ENCODE data around the gene ZBTB5. TPM values are rescaled to one million over a fixed set of nuclear protein-coding genes. Genes with fewer than 3 reads are reported as not detected.

Gene ZBTB5
- total and polyA plus RNA-seq, 2 experiments from 2014 or later = 1.8 to 8.3 TPM

DNA sequence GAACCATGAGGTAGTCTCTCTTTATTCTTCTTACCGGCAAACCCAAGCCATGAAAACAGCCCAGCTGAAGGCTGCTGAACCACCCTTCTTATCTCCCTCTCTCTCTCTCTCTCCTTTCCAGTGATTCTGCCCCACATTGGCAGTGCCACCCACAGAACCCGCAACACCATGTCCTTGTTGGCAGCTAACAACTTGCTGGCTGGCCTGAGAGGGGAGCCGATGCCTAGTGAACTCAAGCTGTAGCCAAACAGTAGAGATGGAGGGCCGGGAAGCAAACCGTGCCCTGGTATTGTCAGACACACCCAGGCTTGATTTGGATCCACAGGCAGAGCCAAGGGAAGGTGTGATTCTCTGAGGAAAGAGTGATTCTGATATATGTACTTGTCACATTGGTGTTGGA lies 28.7 kb downstream of the ZBTB5 start:
- H3F3A ChIP-seq (ENCODE audit: insufficient read depth) = peaks cover 14% of the 10 kb centered on the region; the same call in 1 of the 2 replicates
- H4K20me1 ChIP-seq (ENCODE audit: insufficient read depth) = no peaks in the 10 kb centered on the region
- in situ Hi-C loops (cut with MboI) = no loop called here
- no peak overlapping the region for H3K9ac ChIP-seq
- H3K27ac ChIP-seq = no peak overlapping the region
- no peaks in the 10 kb centered on the region for H3K4me1 ChIP-seq (ENCODE audit: insufficient read depth)
- no peak overlapping the region for H2AFZ ChIP-seq
- DNase-seq = no peak
- H3K4me2 ChIP-seq (ENCODE audit: unreplicated experiment) = no peak overlapping the region
- no peaks in the 10 kb centered on the region for H3K9me3 ChIP-seq (ENCODE audit: low read depth)
- H3K4me3 ChIP-seq = no peak overlapping the region
- H3K79me2 ChIP-seq (ENCODE audit: insufficient read depth) = peaks cover 46% of the 10 kb centered on the region
- peaks cover 53% of the 10 kb centered on the region for H3K36me3 ChIP-seq (ENCODE audit: low read depth)
- H3K27me3 ChIP-seq (replicated peaks; ENCODE audit: insufficient read depth) = no peaks in the 10 kb centered on the region
- H3K9me2 ChIP-seq (ENCODE audit: insufficient read depth) = no peaks in the 10 kb centered on the region
- 77 to 82% methylated on average over 5 of the region's 5 CpGs for WGBS, 2 experiments (ENCODE audit: low coverage in 1 of 2, low lambda C conversion rate in 2 of 2, missing lambda C conversion rate in 2 of 2)
- TF ChIP-seq EZH2phosphoT487 (IDR thresholded peaks at IDR 0.05; ENCODE audit: insufficient read depth, low read depth) (no peak), EZH2 (IDR thresholded peaks at IDR 0.05; ENCODE audit: insufficient read depth, poor library complexity, severe bottlenecking) (no peak)

DNA sequence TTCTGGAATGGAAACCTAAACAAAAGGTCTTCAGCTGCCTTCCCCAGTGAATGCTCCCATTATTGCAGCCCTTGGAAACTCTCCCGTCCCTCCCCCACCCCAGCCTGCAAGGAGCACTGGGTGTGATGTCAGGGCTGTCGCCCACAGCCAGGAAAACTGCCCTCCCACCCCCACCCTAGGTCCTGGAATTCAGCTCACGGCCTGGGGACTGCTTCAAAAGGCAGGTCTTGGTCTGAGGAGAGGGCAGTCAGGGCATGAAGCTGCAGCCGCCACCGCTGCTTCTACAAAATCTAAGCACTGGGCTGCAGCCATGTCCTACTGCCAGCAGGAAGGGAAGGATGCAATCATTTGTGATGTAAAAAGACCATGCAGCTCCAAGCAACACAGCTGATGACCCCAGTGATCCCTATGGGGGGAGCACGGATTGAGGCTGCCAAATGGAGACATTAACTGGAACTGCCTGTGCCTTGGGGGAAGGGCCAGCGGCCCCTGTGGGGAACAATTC lies 31.3 kb downstream of the ZBTB5 start:
- Histone ChIP-seq H3K27me3 (replicated peaks; ENCODE audit: insufficient read depth) (no peaks in the 10 kb centered on the region), H3K9me2 (ENCODE audit: insufficient read depth) (no peaks in the 10 kb centered on the region), H4K20me1 (ENCODE audit: insufficient read depth) (no peaks in the 10 kb centered on the region), H3K4me1 (ENCODE audit: insufficient read depth) (no peaks in the 10 kb centered on the region), H3K9ac (no peak overlapping the region), H3K9me3 (ENCODE audit: low read depth) (no peaks in the 10 kb centered on the region), H3K4me3 (no peak overlapping the region), H3K27ac (no peak overlapping the region), H3K4me2 (ENCODE audit: unreplicated experiment) (no peak overlapping the region), H3F3A (ENCODE audit: insufficient read depth) (0 out of 2 replicates have a peak, but pooled peaks cover 3% of the 10 kb centered on the region), H3K79me2 (ENCODE audit: insufficient read depth) (peaks cover 31% of the 10 kb centered on the region), H2AFZ (no peak overlapping the region), H3K36me3 (ENCODE audit: low read depth) (peaks cover 34% of the 10 kb centered on the region)
- no peak for TF ChIP-seq EZH2 (IDR thresholded peaks at IDR 0.05; ENCODE audit: insufficient read depth, poor library complexity, severe bottlenecking)
- WGBS, 2 experiments (ENCODE audit: low coverage in 1 of 2, low lambda C conversion rate in 2 of 2, missing lambda C conversion rate in 2 of 2) = 77 to 80% methylated on average over 4 to 7 of the region's 7 CpGs
- in situ Hi-C loops (cut with MboI) = no loop called here
- no peak for DNase-seq

DNA sequence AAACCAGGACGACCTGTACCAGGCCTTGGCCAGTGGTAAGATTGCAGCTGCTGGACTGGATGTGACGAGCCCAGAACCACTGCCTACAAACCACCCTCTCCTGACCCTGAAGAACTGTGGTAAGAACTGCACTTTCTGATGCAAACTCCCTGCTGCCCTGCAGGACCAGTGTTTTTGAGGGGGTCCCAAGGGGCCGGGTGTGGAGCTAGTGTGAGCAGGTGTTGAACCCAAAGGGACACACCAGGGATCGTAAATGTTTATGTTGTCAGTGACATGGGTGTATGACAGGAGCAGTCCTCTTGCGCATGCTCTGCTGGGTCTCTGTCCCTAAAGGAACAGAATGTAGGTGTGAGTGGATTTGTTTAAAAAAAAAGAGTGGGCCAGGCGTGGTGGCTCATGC lies 33.2 kb downstream of the ZBTB5 start:
- Histone ChIP-seq H3K27ac (no peak overlapping the region), H3K4me3 (no peak overlapping the region), H3K9ac (no peak overlapping the region), H3K4me2 (ENCODE audit: unreplicated experiment) (no peak overlapping the region), H3K9me2 (ENCODE audit: insufficient read depth) (no peaks in the 10 kb centered on the region), H3K27me3 (replicated peaks; ENCODE audit: insufficient read depth) (no peaks in the 10 kb centered on the region), H3K79me2 (ENCODE audit: insufficient read depth) (peaks cover 13% of the 10 kb centered on the region), H3K9me3 (ENCODE audit: low read depth) (no peaks in the 10 kb centered on the region), H4K20me1 (ENCODE audit: insufficient read depth) (no peaks in the 10 kb centered on the region), H3F3A (ENCODE audit: insufficient read depth) (no peaks in the 10 kb centered on the region), H2AFZ (no peak overlapping the region), H3K36me3 (ENCODE audit: low read depth) (peaks cover 21% of the 10 kb centered on the region; the same call in 1 of the 2 replicates), H3K4me1 (ENCODE audit: insufficient read depth) (no peaks in the 10 kb centered on the region)
- 87 to 92% methylated on average over 6 of the region's 6 CpGs for WGBS, 2 experiments (ENCODE audit: low coverage in 1 of 2, low lambda C conversion rate in 2 of 2, missing lambda C conversion rate in 2 of 2)
- DNase-seq = no peak
- TF ChIP-seq EZH2phosphoT487 (IDR thresholded peaks at IDR 0.05; ENCODE audit: insufficient read depth, low read depth) = no peak
- TF ChIP-seq EZH2 (IDR thresholded peaks at IDR 0.05; ENCODE audit: insufficient read depth, poor library complexity, severe bottlenecking) = no peak
- in situ Hi-C loops (cut with MboI) = no loop called here

DNA sequence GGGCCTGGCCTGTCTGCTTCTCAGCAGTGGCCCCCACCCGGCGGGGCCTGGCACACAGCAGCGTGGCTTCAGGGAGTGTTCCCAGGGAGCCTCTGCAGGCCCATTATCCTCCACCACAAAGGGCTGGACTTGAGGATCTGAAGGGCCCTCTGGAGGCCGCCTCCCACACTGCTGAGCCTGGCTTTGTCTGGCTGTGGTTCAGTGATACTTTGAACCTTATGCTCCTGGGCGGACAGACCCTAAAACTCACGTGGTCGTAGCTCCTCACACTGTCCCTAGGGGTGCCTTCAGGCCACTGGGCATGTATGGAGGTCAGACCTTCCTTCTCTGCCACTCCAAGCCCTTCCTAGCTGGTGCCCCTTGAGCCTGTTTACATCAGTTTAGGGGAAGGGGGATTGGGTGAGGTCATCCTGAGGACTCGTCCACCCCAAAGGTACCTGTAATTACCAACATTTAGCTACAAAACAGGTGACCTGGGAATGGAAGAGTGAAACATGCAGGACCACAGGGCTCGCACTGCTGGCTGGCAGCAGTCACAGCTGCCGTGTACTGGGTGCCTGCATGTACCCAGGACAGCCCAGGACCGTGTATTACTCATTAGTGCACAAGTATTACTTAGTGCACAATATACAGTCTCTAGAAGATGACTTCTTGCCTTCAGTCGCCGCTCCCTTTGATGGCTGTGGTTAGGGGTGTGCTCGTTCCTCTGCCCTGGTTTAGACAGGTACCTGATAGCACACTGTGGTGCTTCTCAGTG lies 34.2 kb downstream of the ZBTB5 start:
- Histone ChIP-seq H3K4me3 (no peak overlapping the region), H3K9me2 (ENCODE audit: insufficient read depth) (no peaks in the 10 kb centered on the region), H3K27me3 (replicated peaks; ENCODE audit: insufficient read depth) (no peaks in the 10 kb centered on the region), H3K27ac (no peak overlapping the region), H3K79me2 (ENCODE audit: insufficient read depth) (peaks cover 16% of the 10 kb centered on the region), H3K4me1 (ENCODE audit: insufficient read depth) (no peaks in the 10 kb centered on the region), H2AFZ (no peak overlapping the region), H3K9ac (no peak overlapping the region), H3K36me3 (ENCODE audit: low read depth) (peaks cover 17% of the 10 kb centered on the region; the same call in 1 of the 2 replicates), H4K20me1 (ENCODE audit: insufficient read depth) (no peaks in the 10 kb centered on the region), H3K4me2 (ENCODE audit: unreplicated experiment) (no peak overlapping the region), H3K9me3 (ENCODE audit: low read depth) (no peaks in the 10 kb centered on the region), H3F3A (ENCODE audit: insufficient read depth) (no peaks in the 10 kb centered on the region)
- DNase-seq = peak; percentile 36
- TF ChIP-seq EZH2phosphoT487 (IDR thresholded peaks at IDR 0.05; ENCODE audit: insufficient read depth, low read depth) = no peak
- TF ChIP-seq EZH2 (IDR thresholded peaks at IDR 0.05; ENCODE audit: insufficient read depth, poor library complexity, severe bottlenecking) = no peak
- WGBS, 2 experiments (ENCODE audit: low coverage in 1 of 2, low lambda C conversion rate in 2 of 2, missing lambda C conversion rate in 2 of 2) = 71 to 73% methylated on average over 13 to 14 of the region's 14 CpGs
- in situ Hi-C loops (cut with MboI) = no loop called here

Data from GM23248 (cell line).